ENCODE measurements around the gene NFKBIE.

GRCh38 chr6:44216677-44217331 is 48.5 kb downstream of the NFKBIE start, which contains the start of gene MYMX:
- TF ChIP-seq, protein P1, sequence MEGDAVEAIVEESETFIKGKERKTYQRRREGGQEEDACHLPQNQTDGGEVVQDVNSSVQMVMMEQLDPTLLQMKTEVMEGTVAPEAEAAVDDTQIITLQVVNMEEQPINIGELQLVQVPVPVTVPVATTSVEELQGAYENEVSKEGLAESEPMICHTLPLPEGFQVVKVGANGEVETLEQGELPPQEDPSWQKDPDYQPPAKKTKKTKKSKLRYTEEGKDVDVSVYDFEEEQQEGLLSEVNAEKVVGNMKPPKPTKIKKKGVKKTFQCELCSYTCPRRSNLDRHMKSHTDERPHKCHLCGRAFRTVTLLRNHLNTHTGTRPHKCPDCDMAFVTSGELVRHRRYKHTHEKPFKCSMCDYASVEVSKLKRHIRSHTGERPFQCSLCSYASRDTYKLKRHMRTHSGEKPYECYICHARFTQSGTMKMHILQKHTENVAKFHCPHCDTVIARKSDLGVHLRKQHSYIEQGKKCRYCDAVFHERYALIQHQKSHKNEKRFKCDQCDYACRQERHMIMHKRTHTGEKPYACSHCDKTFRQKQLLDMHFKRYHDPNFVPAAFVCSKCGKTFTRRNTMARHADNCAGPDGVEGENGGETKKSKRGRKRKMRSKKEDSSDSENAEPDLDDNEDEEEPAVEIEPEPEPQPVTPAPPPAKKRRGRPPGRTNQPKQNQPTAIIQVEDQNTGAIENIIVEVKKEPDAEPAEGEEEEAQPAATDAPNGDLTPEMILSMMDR (conservative IDR thresholded peaks at IDR 0.05; ENCODE audit: low read length) = no peak
- no peak for TF ChIP-seq EZH2phosphoT487 (IDR thresholded peaks at IDR 0.05; ENCODE audit: borderline replicate concordance)
